Measurements from ENCODE around the gene ELL. TPM values are rescaled to one million over a fixed set of nuclear protein-coding genes. Genes with fewer than 3 reads are reported as not detected.

ELL gene
- 10 to 100 TPM; 10.7 to 44.4 TPM for total RNA-seq

GRCh38 chr19:18521692-18522123 lies at the start of gene ELL:
ELL (minus strand) TSS chr19:18522070; CDS start chr19:18522055, 15 bp downstream.
- intact Hi-C loops (cut with DNase I) = loop anchor here (5.0 kb wide), 2 partner anchors 36 to 64 kb away; partner anchors contain the start of gene KXD1
- DNase-seq (ENCODE audit: low spot score) = no peak
- H3K4me1 ChIP-seq (replicated peaks) = no peaks in the 10 kb centered on the region
- H3K27ac ChIP-seq = peak within 1 kb of the TSS; percentile 93 to 94
- TF ChIP-seq POLR2A (IDR thresholded peaks at IDR 0.05) = peak; percentile 98
- TF ChIP-seq CTCF (IDR thresholded peaks at IDR 0.05) = no peak
- WGBS = 0% methylated on average over 19 of the region's 52 CpGs
- peak within 1 kb of the TSS; percentile 82 to 93 for H3K4me3 ChIP-seq
- H3K9me3 ChIP-seq = no peaks in the 10 kb centered on the region
- no peaks in the 10 kb centered on the region for H3K27me3 ChIP-seq (replicated peaks; ENCODE audit: insufficient read depth)
- H3K36me3 ChIP-seq = no peaks in the 10 kb centered on the region

DNA sequence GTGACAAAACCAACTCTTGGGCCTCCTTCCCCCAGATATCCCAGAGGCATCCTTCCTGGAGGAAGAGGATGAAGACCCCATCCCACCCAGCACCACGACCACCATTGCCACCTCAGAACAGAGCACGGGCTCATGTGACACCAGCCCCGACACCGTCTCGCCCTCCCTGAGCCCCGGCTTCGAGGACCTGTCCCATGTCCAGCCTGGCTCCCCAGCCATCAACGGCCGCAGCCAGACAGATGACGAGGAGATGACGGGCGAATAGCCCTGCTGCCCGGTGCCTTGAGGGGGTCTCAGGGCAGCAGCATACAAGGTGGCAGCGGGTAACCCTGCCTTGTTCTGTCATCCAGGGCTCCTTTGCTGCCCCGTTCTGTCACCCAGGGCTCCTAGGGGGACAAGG lies 46.5 kb upstream of the ELL start:
- H3K4me3 ChIP-seq = no peak overlapping the region
- no peaks in the 10 kb centered on the region for H3K27me3 ChIP-seq (replicated peaks; ENCODE audit: insufficient read depth)
- intact Hi-C loops (cut with DNase I) = no loop called here
- no peak for DNase-seq (ENCODE audit: low spot score)
- no peak overlapping the region for H3K27ac ChIP-seq
- WGBS = 91% methylated on average over 15 of the region's 15 CpGs
- H3K4me1 ChIP-seq (replicated peaks) = peaks cover 11% of the 10 kb centered on the region
- no peaks in the 10 kb centered on the region for H3K9me3 ChIP-seq
- TF ChIP-seq POLR2AphosphoS5 (IDR thresholded peaks at IDR 0.05) = no peak
- TF ChIP-seq POLR2A (IDR thresholded peaks at IDR 0.05) = no peak
- no peak for TF ChIP-seq CTCF (IDR thresholded peaks at IDR 0.05)
- H3K36me3 ChIP-seq = peaks cover 2 to 17% of the 10 kb centered on the region in 2 donors

DNA sequence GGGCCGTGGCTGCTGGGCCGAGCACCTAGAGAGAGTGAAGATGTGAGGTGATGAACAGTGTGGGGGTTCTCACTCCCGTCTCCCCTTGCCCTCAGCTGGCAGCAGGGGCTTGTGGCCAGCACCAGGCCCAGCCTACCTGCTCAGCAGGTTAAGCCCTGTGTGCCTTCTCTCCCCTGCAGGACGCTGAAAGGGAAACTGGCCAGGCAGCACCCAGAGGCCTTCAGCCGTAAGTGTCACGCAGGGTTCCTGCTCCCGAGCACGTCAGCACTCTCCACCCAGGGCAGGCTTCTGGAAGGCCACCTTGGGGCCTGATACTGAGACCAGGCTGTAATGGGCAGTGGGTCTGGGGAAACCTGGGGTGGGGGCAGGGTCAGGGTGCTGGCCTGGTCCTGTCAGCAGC lies 45.1 kb upstream of the ELL start:
- no peaks in the 10 kb centered on the region for H3K27me3 ChIP-seq (replicated peaks; ENCODE audit: insufficient read depth)
- H3K27ac ChIP-seq = no peak overlapping the region
- H3K4me3 ChIP-seq = no peak overlapping the region
- no peaks in the 10 kb centered on the region for H3K9me3 ChIP-seq
- intact Hi-C loops (cut with DNase I) = no loop called here
- no peaks in the 10 kb centered on the region for H3K4me1 ChIP-seq (replicated peaks)
- WGBS = 88% methylated on average over 7 of the region's 8 CpGs
- DNase-seq (ENCODE audit: low spot score) = no peak
- H3K36me3 ChIP-seq = peaks cover 2 to 14% of the 10 kb centered on the region in 2 donors
- TF ChIP-seq POLR2A (IDR thresholded peaks at IDR 0.05) (no peak), POLR2AphosphoS5 (IDR thresholded peaks at IDR 0.05) (no peak), CTCF (IDR thresholded peaks at IDR 0.05) (no peak)

GRCh38 chr19:18562086-18562485 lies 40.2 kb upstream of the ELL start:
- Histone ChIP-seq H3K4me1 (replicated peaks) (peaks cover 7% of the 10 kb centered on the region), H3K4me3 (no peak overlapping the region), H3K9me3 (no peaks in the 10 kb centered on the region), H3K27ac (no peak overlapping the region), H3K27me3 (replicated peaks; ENCODE audit: insufficient read depth) (no peaks in the 10 kb centered on the region), H3K36me3 (peaks cover 0 to 14% of the 10 kb centered on the region in 2 donors)
- intact Hi-C loops (cut with DNase I) = no loop called here
- TF ChIP-seq POLR2AphosphoS5 (IDR thresholded peaks at IDR 0.05) (no peak), CTCF (IDR thresholded peaks at IDR 0.05) (no peak), POLR2A (IDR thresholded peaks at IDR 0.05) (no peak)
- DNase-seq (ENCODE audit: low spot score) = no peak
- WGBS = 61% methylated on average over 14 of the region's 14 CpGs

DNA sequence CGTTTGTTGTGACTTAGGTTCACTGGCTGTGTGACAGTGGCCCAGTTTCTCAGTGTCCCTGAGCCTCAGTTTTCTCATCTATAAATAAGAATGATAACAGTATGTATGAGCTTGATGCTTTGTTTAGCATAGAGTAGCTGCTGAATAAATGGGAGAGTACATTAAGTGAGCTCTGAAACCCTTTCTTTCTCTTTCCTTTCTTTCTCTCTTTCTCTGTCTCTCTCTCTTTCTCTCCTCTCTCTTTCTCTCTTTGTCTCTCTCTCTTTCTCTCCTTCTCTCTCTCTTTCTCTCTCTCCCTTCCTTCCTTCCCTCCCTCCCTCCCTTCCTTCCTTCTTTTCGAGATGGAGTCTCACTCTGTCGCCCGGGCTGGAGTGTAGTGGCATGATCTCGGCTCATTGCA lies 37.8 kb upstream of the ELL start:
- Histone ChIP-seq H3K4me1 (replicated peaks) (peaks cover 7% of the 10 kb centered on the region), H3K9me3 (no peaks in the 10 kb centered on the region), H3K4me3 (no peak overlapping the region), H3K27ac (no peak overlapping the region), H3K27me3 (replicated peaks; ENCODE audit: insufficient read depth) (no peaks in the 10 kb centered on the region), H3K36me3 (no peaks in the 10 kb centered on the region)
- TF ChIP-seq POLR2A (IDR thresholded peaks at IDR 0.05) = no peak
- TF ChIP-seq POLR2AphosphoS5 (IDR thresholded peaks at IDR 0.05) = no peak
- no peak for TF ChIP-seq CTCF (IDR thresholded peaks at IDR 0.05)
- 66% methylated on average over 5 of the region's 5 CpGs for WGBS
- DNase-seq (ENCODE audit: low spot score) = no peak
- intact Hi-C loops (cut with DNase I) = loop anchor here (5.0 kb wide), 1 partner anchor 37 kb away; the partner anchor contains the start of gene ELL
